Esophagus muscularis mucosa (tissue), 4 donors: ENCODE data around the gene B4GALT1. TPM values are rescaled to one million over a fixed set of nuclear protein-coding genes. Genes with fewer than 3 reads are reported as not detected.

ENCODE experiments used
- DNase-seq: peaks from one replicate; pipeline ENCODE4 v3.0.0-alpha.2; 2017; ENCODE audit errors: extremely low spot score
- H3K27ac ChIP-seq, 4 donors: fragments of 200-600 bp; sonication (generic); replicated peaks in 1 of 4; 1 replicate in 3 of 4; 2 replicates in 1 of 4; pipeline ENCODE4 v1.5.1; 2016 to 2019; ENCODE audit warnings: mild to moderate bottlenecking in 1 of 4
- H3K27me3 ChIP-seq, 4 donors: fragments of 200-600 bp; sonication (generic); one replicate each; pipeline versions ENCODE4 v1.5.1 to v1.6.0; 2016 to 2019
- H3K36me3 ChIP-seq, 4 donors: fragments of 200-600 bp; sonication (generic); one replicate each; pipeline ENCODE4 v1.5.1; 2016 to 2019
- H3K4me1 ChIP-seq, 4 donors: fragments of 200-600 bp; sonication (generic); one replicate each; pipeline ENCODE4 v1.5.1; 2016 to 2019
- H3K4me3 ChIP-seq, 4 donors: fragments of 200-600 bp; sonication (generic); 1 replicate in 2 of 4; 2 replicates in 2 of 4; pipeline ENCODE4 v1.5.1; 2016 to 2019; ENCODE audit warnings: mild to moderate bottlenecking in 4 of 4, moderate library complexity in 1 of 4
- H3K9me3 ChIP-seq, 4 donors: fragments of 200-600 bp; sonication (generic); 1 replicate in 3 of 4; 2 replicates in 1 of 4; pipeline ENCODE4 v1.5.1; 2016 to 2019
- EP300 ChIP-seq: sonication (generic); formaldehyde crosslinking; IDR thresholded peaks from one replicate; pipeline ENCODE4 v1.6.1; 2017; ENCODE audit warnings: antibody characterized with exemption
- POLR2A ChIP-seq: fragments of 450-650 bp; IDR thresholded peaks from one replicate; pipeline ENCODE4 v1.6.1; 2017; ENCODE audit warnings: antibody characterized with exemption, moderate library complexity, mild to moderate bottlenecking, low read depth
- POLR2AphosphoS5 ChIP-seq, 2 donors: sonication (generic); formaldehyde crosslinking; IDR thresholded peaks; one replicate each; pipeline ENCODE4 v1.6.1; 2017; ENCODE audit warnings: antibody characterized with exemption in 2 of 2
- WGBS: methylation state at CpG from one replicate; pipeline ENCODE4 v1.1.5; 2018; 5-methylcytosine and 5-hydroxymethylcytosine counted together
- intact Hi-C: fragments of 100-400 bp; cut with DNase I; formaldehyde crosslinking; loops from one replicate; pipeline ENCODE4 v1.15.1; 2023
- total RNA-seq, 4 donors: library from RNA; depleted of rRNA; stranded (reverse); fragments of >200 nt; gene quantifications; one replicate each; pipeline versions ENCODE4 v1.1.0 to v1.2.1, GENCODE V29; 2016
- TF ChIP-seq, protein P1 (sequence below), 3 experiments: fragments of 200-600 bp in 2 of 3; fragments of 450-650 bp in 1 of 3; sonication (generic) in 2 of 3; IDR thresholded peaks; one replicate each; pipeline ENCODE4 v1.5.1; 2017 to 2019; ENCODE audit warnings: antibody characterized with exemption in 3 of 3, mild to moderate bottlenecking in 2 of 3, moderate library complexity in 1 of 3

The B4GALT1 gene
- total RNA-seq, 4 donors from 2014 or later = 24.5 to 39.6 (median 37.8) TPM

DNA sequence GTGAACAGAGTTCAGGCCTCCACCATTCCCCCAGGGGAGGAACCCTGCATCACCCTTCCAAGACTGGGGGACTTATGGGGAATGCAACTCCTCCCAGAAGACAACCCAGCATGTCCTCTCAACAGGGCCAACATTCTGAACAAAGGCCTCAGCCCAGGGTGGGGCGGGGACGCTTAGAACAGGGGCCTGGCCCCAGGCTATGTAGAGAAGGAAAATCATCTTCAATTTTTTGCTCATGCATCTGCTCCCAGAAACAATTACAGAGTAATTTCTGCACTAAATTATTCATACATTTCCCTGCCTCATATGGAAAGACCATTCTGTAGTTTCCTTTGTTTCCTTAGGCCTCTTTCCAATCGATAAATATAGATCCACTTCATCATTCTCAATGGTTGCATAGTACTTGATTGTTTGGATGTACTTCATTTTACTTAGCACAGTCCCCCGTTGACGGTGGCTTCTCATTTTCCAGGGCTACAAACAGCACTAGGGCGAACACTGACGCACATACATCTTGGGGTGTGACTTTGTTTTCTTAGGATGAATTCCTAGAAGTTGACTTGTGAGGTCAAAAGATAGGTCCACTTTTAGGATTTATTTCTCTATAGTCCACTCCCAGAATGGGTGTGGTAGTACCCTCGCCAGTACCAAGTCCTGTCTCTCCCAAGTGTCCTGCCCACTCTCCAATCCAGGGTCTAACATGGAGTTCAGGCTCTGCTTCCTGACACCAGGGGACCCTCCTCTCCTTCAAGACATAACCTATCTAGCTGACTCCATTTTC lies 63.4 kb downstream of the B4GALT1 start:
- no peak for DNase-seq
- Histone ChIP-seq H3K4me1 (peaks cover 13 to 30% (median 21%) of the 10 kb centered on the region in 4 donors), H3K27me3 (no peaks in the 10 kb centered on the region), H3K27ac (no peak overlapping the region), H3K4me3 (no peak overlapping the region), H3K9me3 (no peaks in the 10 kb centered on the region), H3K36me3 (no peaks in the 10 kb centered on the region)
- intact Hi-C loops = no loop called here
- TF ChIP-seq EP300 = no peak
- no peak for TF ChIP-seq POLR2AphosphoS5 (IDR thresholded peaks at IDR 0.05)
- TF ChIP-seq, protein P1, sequence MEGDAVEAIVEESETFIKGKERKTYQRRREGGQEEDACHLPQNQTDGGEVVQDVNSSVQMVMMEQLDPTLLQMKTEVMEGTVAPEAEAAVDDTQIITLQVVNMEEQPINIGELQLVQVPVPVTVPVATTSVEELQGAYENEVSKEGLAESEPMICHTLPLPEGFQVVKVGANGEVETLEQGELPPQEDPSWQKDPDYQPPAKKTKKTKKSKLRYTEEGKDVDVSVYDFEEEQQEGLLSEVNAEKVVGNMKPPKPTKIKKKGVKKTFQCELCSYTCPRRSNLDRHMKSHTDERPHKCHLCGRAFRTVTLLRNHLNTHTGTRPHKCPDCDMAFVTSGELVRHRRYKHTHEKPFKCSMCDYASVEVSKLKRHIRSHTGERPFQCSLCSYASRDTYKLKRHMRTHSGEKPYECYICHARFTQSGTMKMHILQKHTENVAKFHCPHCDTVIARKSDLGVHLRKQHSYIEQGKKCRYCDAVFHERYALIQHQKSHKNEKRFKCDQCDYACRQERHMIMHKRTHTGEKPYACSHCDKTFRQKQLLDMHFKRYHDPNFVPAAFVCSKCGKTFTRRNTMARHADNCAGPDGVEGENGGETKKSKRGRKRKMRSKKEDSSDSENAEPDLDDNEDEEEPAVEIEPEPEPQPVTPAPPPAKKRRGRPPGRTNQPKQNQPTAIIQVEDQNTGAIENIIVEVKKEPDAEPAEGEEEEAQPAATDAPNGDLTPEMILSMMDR (IDR thresholded peaks at IDR 0.05) = no peak
- TF ChIP-seq POLR2A = no peak
- WGBS = 77% methylated on average over 8 of the region's 8 CpGs

DNA sequence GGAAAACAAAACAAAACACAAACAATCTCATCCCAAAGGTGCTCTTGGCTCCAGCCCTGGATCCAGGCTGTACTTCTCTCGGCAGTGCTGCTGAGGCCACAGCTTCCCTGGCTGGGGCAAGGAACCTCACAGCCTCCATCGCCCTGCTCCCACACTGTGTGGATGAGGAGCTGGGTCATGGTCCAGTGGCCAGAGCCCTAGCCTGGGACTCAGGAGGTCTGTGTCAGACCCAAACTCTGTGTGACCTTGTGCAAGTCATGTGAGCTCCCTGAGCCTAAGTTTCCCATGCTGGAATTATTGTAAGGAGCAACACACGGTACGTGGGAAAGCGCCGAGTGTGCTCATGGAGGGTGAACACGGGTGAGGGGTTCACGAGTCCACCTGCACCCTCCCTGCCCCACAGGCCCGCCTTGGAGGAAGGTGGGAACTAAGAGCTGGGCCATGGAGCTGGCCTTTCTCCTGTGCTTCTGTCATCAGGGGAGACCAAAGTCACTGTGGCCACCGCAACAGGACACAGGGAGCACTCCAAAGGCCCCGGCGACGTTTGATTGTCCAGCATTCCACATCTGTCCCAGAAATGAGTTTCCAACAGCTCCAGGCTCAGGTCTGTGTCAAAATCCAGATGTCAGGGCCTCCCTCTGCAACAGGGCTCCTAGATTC lies 64.5 kb downstream of the B4GALT1 start:
- intact Hi-C loops = no loop called here
- Histone ChIP-seq H3K4me3 (no peak overlapping the region), H3K9me3 (no peaks in the 10 kb centered on the region), H3K27ac (no peak overlapping the region), H3K27me3 (no peaks in the 10 kb centered on the region), H3K4me1 (peaks cover 10 to 27% (median 17%) of the 10 kb centered on the region in 4 donors), H3K36me3 (no peaks in the 10 kb centered on the region)
- TF ChIP-seq EP300 (no peak), POLR2AphosphoS5 (IDR thresholded peaks at IDR 0.05) (no peak), POLR2A (no peak)
- TF ChIP-seq, protein P1 (IDR thresholded peaks at IDR 0.05) = no peak
- DNase-seq = no peak
- WGBS = 91% methylated on average over 12 of the region's 13 CpGs

DNA sequence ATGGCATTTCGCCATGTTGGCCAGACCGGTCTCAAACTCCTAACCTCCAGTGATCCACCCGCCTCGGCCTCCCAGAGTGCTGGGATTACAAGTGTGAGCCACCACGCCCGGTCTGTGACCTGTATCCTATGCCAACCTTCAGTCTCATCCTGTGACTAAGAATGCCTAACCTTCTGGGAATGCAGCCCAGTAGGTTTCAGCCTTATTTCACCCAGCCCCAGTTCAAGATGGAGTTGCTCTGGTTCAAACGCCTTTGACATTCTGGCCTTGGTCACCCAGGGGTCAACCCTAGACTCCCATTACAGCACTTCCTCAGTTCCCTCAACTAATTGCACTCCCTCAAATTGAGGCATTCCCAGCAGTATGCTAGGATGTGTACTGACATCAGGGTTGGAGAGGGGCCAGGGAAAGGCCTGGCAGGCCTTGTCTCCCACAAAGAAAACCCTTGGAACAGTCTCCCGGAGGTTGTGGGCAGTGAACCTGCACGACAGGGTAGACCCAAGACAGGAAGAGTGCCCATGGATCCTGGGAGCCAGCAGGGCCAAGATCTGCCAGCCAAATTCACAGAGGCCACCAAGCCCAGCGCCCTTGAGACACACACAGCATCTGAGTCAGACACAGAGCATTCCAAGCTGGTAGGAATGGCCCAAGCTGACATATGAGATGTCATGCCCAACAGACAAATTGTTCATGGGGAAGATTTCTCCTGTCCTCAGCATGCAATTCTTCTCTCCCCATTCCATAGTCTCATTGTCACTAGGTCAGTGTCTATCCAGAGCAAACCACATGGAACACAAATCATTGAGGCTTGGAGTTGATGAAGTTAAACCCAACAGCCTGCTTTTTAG lies 65.8 kb downstream of the B4GALT1 start:
- Histone ChIP-seq H3K36me3 (no peaks in the 10 kb centered on the region), H3K27me3 (no peaks in the 10 kb centered on the region), H3K9me3 (no peaks in the 10 kb centered on the region), H3K4me3 (no peak overlapping the region), H3K4me1 (peaks cover 1 to 13% (median 4%) of the 10 kb centered on the region in 4 donors), H3K27ac (no peak overlapping the region)
- 73% methylated on average over 10 of the region's 10 CpGs for WGBS
- intact Hi-C loops = no loop called here
- TF ChIP-seq POLR2AphosphoS5 (IDR thresholded peaks at IDR 0.05) = no peak
- TF ChIP-seq, protein P1 (IDR thresholded peaks at IDR 0.05) = no peak
- no peak for TF ChIP-seq POLR2A
- no peak for TF ChIP-seq EP300
- DNase-seq = no peak

DNA sequence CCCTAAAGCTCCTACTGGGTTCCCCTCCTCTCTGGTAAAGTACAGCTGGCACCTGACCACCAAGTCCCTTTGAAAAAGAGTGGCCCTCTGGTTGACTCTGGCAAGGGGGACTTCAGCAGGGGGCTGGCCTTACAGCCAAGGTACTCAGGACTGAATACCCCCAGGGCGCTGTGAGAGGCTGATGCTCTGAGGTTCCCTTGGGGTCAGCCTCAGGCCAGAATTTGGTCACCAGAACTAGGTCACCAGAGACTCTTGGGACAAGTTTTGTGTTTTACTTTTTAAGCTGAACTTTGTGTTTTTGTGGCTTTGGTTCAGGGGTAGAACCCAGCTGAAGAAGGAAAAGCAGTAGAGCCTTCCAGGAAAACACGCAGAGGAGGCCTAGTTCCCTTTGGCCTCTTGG lies 67.4 kb downstream of the B4GALT1 start:
- intact Hi-C loops = loop anchor here (5.0 kb wide), 2 partner anchors 38 to 123 kb away; no protein-coding TSS in a partner anchor
- 88% methylated on average over 2 of the region's 2 CpGs for WGBS
- no peak overlapping the region for H3K4me3 ChIP-seq
- no peaks in the 10 kb centered on the region for H3K9me3 ChIP-seq
- H3K27me3 ChIP-seq = no peaks in the 10 kb centered on the region
- TF ChIP-seq POLR2A (no peak), POLR2AphosphoS5 (IDR thresholded peaks at IDR 0.05) (no peak), EP300 (no peak)
- TF ChIP-seq, protein P1 (IDR thresholded peaks at IDR 0.05) = no peak
- H3K4me1 ChIP-seq = peaks cover 0 to 7% (median 0%) of the 10 kb centered on the region in 4 donors
- no peak overlapping the region for H3K27ac ChIP-seq
- H3K36me3 ChIP-seq = no peaks in the 10 kb centered on the region
- DNase-seq = no peak
